H4 (cell line): ENCODE data around the gene FAM217A. TPM values are rescaled to one million over a fixed set of nuclear protein-coding genes. Genes with fewer than 3 reads are reported as not detected.
"Not testable (repeated sequence)": the region's sequence is repeated elsewhere in the genome, so short reads cannot be mapped to it uniquely, and the experiment has no call there.

Experiments used
- DNase-seq: peaks from one replicate; pipeline ENCODE4 v3.0.0-alpha.2; 2015; ENCODE audit warnings: low spot score
- total RNA-seq: library from RNA; depleted of rRNA; stranded (reverse); fragments of >200 nt; shearing (Covaris generic); gene quantifications from 2 replicates; pipeline ENCODE4 v1.2.3, GENCODE V29; 2014; rRNA removed

FAM217A gene, protein sequence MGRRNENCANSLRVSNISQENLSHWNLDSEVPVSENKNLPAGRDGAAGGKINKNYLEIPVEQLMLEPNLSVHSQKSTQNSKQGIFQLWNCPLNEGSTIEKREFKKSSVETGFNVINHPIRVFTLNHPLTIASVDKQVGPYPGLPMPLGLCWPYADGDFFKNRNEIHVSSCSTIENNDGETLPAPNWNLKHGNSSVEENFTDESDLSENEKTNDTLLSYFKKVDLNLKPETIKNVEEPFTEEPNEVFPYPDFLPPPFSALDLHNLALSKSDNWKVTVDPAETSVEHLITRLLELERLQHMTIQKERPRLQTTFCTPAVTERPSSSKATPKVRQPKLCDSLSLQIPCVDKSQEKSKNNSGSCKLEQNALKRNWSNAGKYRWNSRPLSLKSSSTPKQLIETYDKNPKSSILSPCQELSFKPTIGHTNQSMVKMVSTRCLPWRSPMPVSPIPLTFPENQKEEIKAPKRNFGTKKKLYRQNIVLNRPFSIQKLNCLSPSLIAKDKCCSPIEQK
- total RNA-seq = not detected in 2 replicates

DNA sequence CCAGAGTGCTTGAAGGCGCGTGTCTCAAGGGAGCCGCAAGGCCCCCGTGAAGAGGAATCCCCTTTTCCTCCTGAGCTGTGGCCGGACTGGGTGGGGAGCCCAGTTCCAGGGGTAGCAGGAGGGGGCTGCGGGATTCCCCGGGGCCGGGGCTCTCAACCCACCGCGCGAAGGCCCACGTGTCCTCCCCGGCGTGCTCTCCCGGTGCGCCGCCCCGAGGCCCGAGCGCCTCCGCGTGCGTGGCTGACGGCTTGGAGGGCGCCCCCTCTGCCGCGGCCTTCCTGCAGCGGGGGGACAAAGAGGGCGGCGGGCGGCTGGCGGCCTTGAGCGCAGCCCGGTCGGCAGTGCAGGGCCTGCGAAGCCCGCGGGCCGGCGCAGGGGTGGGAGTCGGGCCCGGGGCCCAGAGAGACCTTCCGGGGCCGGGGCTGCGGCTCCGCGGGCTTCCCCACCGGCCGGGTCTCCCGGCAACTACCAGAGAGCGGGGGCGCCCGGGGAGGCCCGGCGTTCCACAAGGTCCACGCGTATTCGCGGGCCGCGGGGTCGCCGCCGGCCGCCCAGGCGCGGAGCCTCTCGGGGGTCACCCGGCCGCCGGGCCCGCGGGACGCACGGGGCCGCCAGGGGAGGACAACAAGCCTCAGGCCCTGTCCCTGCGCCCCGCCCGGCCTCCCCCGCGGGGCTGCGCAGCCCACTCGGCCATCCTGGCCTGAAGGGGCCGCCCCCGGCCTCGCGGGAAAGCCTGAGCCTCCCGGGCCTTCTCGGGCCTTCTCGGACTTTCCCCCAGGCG is at the start of gene FAM217A:
Gene FAM217A (minus strand): TSS at position 447 of the 781 bp plus-strand sequence. CDS start 1,723 bp downstream, outside the sequence.
- DNase-seq = no peak

- DNase-seq = no peak
Observed at GRCh38 chr6:4128072-4128471, 49.1 kb upstream of the FAM217A start.

DNA sequence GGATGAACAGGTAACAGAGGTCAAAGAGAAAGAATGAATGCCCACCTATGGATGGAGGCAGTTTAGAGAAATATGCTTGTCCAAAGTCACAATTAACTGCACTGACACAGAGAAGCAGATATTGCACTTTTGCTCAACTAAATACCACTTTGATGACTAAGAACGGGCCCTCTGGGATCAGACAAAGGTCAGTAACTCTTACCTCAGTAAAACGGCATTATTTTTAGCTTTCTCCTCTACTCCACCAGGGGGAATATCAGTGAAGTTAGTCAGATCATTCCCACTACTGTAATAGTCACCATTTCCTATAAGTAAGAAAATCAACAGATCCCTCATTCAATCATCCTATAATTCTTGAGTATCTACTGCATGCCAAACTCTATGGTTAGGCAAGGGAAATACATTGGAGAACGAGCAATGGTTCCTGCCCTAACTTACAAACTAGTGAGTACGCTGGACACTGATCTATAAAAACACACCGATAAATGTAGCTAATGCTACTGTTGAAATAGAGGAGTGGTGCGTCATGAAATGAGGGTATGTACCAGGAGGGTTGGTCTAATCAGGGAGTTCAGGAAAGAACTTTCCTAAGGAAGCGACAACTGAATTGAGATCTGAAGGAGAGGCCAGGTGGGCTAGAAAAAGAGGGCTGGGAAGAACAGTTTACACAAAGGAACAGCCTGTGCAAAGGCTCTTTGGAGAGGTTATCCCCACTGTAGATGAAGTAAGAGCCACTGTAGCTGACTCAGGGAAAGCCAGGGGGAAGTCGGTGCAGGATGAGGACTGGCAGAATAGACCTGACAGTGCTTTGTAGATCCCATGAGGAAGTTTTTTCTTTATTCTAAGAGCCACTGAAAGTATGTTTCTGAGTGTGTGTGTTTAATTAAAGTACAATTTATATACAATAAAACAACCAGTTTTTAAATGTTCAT is 47.3 kb upstream of the FAM217A start:
- DNase-seq = peak; percentile 53

GRCh38 chr6:4125500-4125899 is 46.6 kb upstream of the FAM217A start:
- DNase-seq = no peak

DNA sequence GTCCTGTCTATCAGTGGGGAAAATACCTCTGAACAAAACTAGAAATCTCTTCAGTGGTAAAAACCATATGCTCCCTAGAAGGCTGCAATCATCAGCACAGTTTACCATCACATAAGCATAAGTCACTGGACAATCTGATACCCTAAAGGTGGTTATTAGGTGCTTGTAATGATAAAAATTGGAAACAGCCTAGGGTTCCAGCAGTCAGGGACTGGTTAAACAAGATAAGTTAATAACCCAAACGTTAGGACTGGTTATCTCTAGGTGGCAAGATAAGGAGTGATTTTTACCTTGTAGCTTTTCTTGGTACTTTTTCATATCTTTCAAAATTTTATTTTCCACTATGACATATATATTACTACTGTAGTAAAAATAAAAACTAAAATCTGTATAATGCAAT is 45.4 kb upstream of the FAM217A start:
- DNase-seq = no peak

DNA sequence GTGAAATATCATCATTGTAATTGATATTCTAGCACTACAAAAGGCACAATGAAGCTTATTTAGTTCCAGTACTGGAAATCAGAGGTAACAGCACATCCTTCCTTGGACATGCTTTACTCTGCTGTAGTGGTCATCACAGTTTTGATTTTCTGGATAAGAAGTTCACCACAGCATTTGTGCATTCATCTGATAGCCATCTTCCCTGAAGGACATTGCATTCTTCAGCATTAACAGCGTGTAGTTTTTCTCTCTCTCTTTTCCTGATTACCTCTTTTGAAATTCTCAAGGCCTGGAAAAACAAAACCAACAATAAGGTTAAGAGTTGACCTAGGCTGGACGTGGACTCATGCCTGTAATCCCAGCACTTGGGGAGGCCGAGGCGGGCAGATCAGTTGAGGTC is 36.8 kb upstream of the FAM217A start:
- DNase-seq = no peak

- DNase-seq = no peak
Observed at GRCh38 chr6:4114123-4114522, 35.2 kb upstream of the FAM217A start.

GRCh38 chr6:4113649-4114048 is 34.7 kb upstream of the FAM217A start:
- DNase-seq = no peak

DNA sequence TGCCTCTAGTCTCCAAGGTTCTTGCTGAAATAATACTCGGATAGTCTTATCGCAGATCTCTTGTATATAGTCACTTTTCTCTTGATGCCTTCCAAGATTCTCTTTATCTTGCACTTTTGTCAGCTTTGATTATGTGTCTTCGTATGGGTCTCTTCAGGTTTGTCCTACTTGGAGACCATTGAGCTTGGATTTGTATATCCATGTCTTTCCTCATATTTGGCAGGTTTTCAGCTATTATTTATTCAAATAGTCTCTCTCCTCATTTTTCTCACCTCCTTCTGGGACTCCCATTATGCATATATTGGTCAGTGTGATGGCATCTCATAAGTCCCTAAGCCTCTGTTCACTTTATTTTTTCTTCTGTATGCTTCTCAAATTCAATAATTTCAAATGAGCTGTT is 33.4 kb upstream of the FAM217A start:
- no peak for DNase-seq

DNA sequence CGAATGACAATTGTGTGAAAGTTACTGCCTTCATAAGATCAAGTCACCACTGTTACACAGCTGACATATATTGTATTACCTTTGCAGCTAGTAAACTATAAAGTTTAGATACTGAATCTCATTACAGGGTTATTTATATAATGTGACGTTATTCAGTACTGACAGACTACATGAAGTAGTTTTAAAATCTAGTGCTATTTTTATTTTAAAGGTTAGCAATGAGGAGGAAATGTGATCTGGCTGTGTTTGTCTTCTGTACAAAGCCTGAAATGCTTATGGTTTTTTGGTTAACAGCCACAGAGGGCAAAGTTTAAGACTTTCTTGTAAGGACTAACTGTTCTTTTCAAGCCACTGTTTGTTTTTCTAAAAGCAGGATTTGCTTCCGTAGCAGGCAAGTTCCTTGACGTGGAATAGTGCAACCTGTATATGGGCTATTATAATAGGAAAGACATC is 30.5 kb upstream of the FAM217A start:
- DNase-seq = peak; percentile 51

GRCh38 chr6:4108561-4109093 is 29.7 kb upstream of the FAM217A start:
- no peak for DNase-seq

DNA sequence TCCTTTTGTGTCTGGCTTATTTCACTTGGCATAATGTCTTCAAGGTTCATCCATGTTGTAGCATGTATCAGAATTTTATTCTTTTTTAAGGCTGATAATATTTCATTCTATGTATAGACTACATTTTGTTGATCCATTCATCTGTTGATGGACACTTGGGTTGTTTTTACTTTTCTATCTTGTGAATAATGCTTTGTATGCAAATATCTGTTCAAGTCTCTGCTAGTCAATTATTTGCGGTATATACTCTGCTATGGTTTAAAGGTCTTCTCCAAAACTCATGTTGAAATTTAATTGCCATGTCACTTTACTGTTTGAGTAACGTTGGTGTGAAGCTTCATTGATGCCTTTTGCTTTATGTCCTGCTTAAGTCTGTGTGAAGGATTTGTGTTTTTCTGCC is 28.9 kb upstream of the FAM217A start:
- no peak for DNase-seq

GRCh38 chr6:4105980-4106536 is 27.1 kb upstream of the FAM217A start:
- no peak for DNase-seq

DNA sequence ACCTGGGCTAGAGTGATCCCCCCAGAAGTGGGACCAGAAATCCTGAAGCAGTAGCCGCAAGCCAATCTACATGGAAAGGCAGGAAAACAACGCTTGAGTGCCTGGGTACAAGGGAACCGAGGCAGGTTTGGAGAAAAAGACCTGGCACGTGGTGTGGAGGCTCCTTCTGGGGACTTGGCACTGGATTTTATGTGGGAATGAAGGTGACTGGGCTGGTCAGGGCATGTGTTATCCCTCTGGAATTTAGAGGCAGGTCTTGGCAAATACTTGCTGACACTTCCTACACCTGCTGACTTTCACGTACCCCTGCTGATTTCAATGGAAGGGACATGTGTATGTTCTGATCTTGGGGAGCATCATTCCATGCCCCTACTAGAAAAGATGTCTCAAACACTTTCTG is 25.0 kb upstream of the FAM217A start:
- no peak for DNase-seq

- DNase-seq = no peak
Observed at GRCh38 chr6:4102687-4103244, 23.8 kb upstream of the FAM217A start.

DNA sequence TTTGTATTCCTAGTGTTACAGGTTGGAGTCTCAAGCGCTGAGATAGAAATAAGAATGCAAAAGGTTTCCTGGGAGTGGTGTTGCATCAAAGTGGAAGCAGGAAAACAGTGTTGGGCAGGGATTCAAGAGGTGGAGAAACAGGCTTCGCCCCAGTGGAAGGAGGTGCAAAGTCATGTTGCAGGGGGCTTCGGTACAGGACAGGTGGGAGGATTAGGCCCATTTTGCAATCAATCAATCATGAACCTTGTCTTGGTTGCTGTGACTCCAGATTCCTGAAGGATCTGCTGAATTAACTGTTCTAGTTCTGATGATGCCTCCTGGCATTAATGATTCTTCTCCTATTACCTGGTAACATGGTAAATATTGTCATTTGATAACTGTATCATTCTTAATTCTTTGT is 22.4 kb upstream of the FAM217A start:
- DNase-seq = no peak

DNA sequence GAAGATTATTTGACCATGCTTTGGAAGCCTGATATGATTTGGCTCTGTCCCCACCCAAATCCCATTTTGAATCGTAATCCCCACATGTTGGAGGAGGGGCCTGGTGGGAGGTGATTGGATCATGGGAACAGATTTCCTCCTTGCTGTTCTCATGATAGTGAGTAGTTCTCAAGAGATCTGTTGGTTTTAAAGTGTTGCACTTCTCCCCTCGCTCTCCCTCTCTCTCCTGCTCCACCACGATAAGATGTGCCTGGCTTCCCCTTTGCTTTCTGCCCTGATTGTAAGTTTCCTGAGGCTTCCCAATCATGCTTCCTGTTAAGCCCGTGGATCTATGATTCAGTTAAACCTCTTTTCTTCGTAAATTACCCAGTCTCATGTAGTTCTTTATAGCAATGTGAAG is 21.7 kb upstream of the FAM217A start:
- DNase-seq = no peak

GRCh38 chr6:4093288-4093687 is 14.4 kb upstream of the FAM217A start:
- DNase-seq = no peak

- DNase-seq = no peak
Observed at GRCh38 chr6:4091941-4092340, 13.0 kb upstream of the FAM217A start.

- not testable (repeated sequence) for DNase-seq
Observed at GRCh38 chr6:4090043-4090442, 11.1 kb upstream of the FAM217A start.

DNA sequence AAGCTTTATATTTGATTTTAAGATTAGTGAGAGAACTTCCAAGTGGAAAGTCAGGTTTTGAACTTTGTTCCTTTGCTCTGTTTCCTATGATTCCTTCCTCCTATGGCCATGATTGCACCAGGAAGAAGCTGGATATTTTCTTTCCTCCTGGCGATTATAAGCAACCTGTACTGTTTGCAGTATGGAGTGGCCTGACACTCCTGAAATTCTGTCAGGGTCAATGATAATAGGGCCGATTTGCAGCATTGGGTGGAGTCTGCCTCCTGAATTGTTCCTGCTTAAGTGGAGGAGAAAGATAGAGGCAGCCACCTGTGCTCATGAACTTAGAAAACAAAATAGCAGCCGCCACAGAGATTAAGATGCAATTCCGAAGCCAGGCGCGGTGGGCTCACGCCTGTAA is 9.8 kb upstream of the FAM217A start:
- DNase-seq = no peak
